ENCODE results near the gene NRBP1.
A peak's percentile ranks its signal among the peaks of the same experiment; 100 is the strongest.
"Not testable (repeated sequence)": the region's sequence is repeated elsewhere in the genome, so short reads cannot be mapped to it uniquely, and the experiment has no call there.

Gene NRBP1

GRCh38 chr2:27420996-27421395, 7.4 kb upstream of the NRBP1 start:
- ChIA-PET POLR2A (no interaction called here), CTCF (interaction anchor here (1.0 to 1.5 kb wide), 3 partner anchors 11 to 22 kb away, joined by 3 read pairs; no protein-coding TSS in a partner anchor)
- no peak for TF ChIP-seq CTCF (IDR thresholded peaks at IDR 0.05; ENCODE audit: control extremely low read depth, extremely low read depth, low read depth, missing control alignments)
- DNase-seq (ENCODE audit: extremely low spot score): no peak

GRCh38 chr2:27421660-27422250, 6.7 kb upstream of the NRBP1 start:
- no peak for TF ChIP-seq CTCF (IDR thresholded peaks at IDR 0.05; ENCODE audit: control extremely low read depth, extremely low read depth, low read depth, missing control alignments)
- no peak for DNase-seq (ENCODE audit: extremely low spot score)
- ChIA-PET POLR2A (no interaction called here), CTCF (interaction anchor here (1.0 to 1.2 kb wide), 2 partner anchors 12 to 23 kb away, joined by 3 read pairs; no protein-coding TSS in a partner anchor)

- no peak for DNase-seq (ENCODE audit: extremely low spot score)
- ChIA-PET CTCF (interaction anchor here (1.2 kb wide), 1 partner anchor 9 kb away, joined by 3 read pairs; no protein-coding TSS in a partner anchor), POLR2A (no interaction called here)
Measured at GRCh38 chr2:27422958-27423357, 5.5 kb upstream of the NRBP1 start.

GRCh38 chr2:27425039-27425438, 3.4 kb upstream of the NRBP1 start:
- POLR2A ChIA-PET; DNase-seq (ENCODE audit: extremely low spot score): not testable (repeated sequence)
- CTCF ChIA-PET: interaction anchor here (1.4 to 1.9 kb wide), 3 partner anchors 11 to 259 kb away, joined by 3 to 4 read pairs (median 3); no protein-coding TSS in a partner anchor

More at GRCh38 chr2:27422958-27423357, 5.5 kb upstream of the NRBP1 start:
- TF ChIP-seq CTCF (IDR thresholded peaks at IDR 0.05; ENCODE audit: control extremely low read depth, extremely low read depth, low read depth, missing control alignments): no peak

- ChIA-PET CTCF (interaction anchor here (0.9 to 3.7 kb wide), 7 partner anchors 12 to 256 kb away, joined by 3 to 14 read pairs (median 4); partner anchors contain the start of genes EIF2B4 and PPM1G), POLR2A (interaction anchor here (1.9 kb wide), 1 partner anchor 18 kb away, joined by 12 read pairs; the partner anchor contains the start of gene PPM1G)
- DNase-seq (ENCODE audit: extremely low spot score): no peak
- TF ChIP-seq CTCF (IDR thresholded peaks at IDR 0.05; ENCODE audit: control extremely low read depth, extremely low read depth, low read depth, missing control alignments): no peak
Measured at GRCh38 chr2:27427863-27428212, 593 bp upstream of the NRBP1 start.

- peak; percentile 93 for DNase-seq (ENCODE audit: extremely low spot score)
- TF ChIP-seq CTCF (IDR thresholded peaks at IDR 0.05; ENCODE audit: control extremely low read depth, extremely low read depth, low read depth, missing control alignments): no peak
- ChIA-PET POLR2A (interaction anchor here (1.0 to 1.9 kb wide), 2 partner anchors 19 to 49 kb away, joined by 3 to 12 read pairs; partner anchors contain the start of gene PPM1G), CTCF (interaction anchor here (1.0 to 3.7 kb wide), 11 partner anchors 10 to 255 kb away, joined by 3 to 26 read pairs (median 5); partner anchors contain the start of gene PPM1G)
Measured at GRCh38 chr2:27428978-27429541, 629 bp downstream of the NRBP1 start.

GRCh38 chr2:27431395-27431794, 3.0 kb downstream of the NRBP1 start:
- POLR2A ChIA-PET: no interaction called here
- no peak for DNase-seq (ENCODE audit: extremely low spot score)
- TF ChIP-seq CTCF (IDR thresholded peaks at IDR 0.05; ENCODE audit: control extremely low read depth, extremely low read depth, low read depth, missing control alignments): no peak
- CTCF ChIA-PET: interaction anchor here (0.9 to 3.1 kb wide), 13 partner anchors 8 to 252 kb away, joined by 3 to 26 read pairs (median 4); partner anchors contain the start of gene EIF2B4
